DLD1 (cell line): ENCODE data around the gene HOXB4.

Source experiments
- in situ Hi-C: cut with HindIII; loops from 2 replicates; pipeline ENCODE4 v1.10.0; 2017; ENCODE audit warnings: low sequenced_read_pairs

HOXB4 gene

GRCh38 chr17:48549914-48550501 is 28.1 kb downstream of the HOXB4 start:
- in situ Hi-C loops: no loop called here

GRCh38 chr17:48549281-48549630 is 28.9 kb downstream of the HOXB4 start:
- in situ Hi-C loops: no loop called here

- in situ Hi-C loops: no loop called here
Observed at GRCh38 chr17:48548523-48549280, 29.4 kb downstream of the HOXB4 start.

GRCh38 chr17:48547808-48548522 is 30.2 kb downstream of the HOXB4 start:
- in situ Hi-C loops: no loop called here

- in situ Hi-C loops: no loop called here
Observed at GRCh38 chr17:48546924-48547807, 31.0 kb downstream of the HOXB4 start.

- in situ Hi-C loops: no loop called here
Observed at GRCh38 chr17:48546137-48546923, 31.8 kb downstream of the HOXB4 start.

- in situ Hi-C loops: no loop called here
Observed at GRCh38 chr17:48545539-48545938, 32.6 kb downstream of the HOXB4 start.

GRCh38 chr17:48545022-48545375 is 33.2 kb downstream of the HOXB4 start, which contains the start of gene HOXB2:
Gene HOXB2 (minus strand): TSS chr17:48545109. CDS start chr17:48544911, 198 bp downstream.
- in situ Hi-C loops: no loop called here

- in situ Hi-C loops: no loop called here
Observed at GRCh38 chr17:48544349-48545021, 33.7 kb downstream of the HOXB4 start.

- in situ Hi-C loops: no loop called here
Observed at GRCh38 chr17:48543854-48544348, 34.2 kb downstream of the HOXB4 start.

GRCh38 chr17:48543107-48543853 is 34.9 kb downstream of the HOXB4 start:
- in situ Hi-C loops: no loop called here

GRCh38 chr17:48542698-48543106 is 35.4 kb downstream of the HOXB4 start:
- in situ Hi-C loops: no loop called here

GRCh38 chr17:48542114-48542656 is 36.0 kb downstream of the HOXB4 start:
- in situ Hi-C loops: no loop called here

GRCh38 chr17:48541577-48542113 is 36.5 kb downstream of the HOXB4 start:
- in situ Hi-C loops: no loop called here

GRCh38 chr17:48541036-48541576 is 37.0 kb downstream of the HOXB4 start:
- in situ Hi-C loops: no loop called here

GRCh38 chr17:48540213-48540612 is 37.9 kb downstream of the HOXB4 start:
- in situ Hi-C loops: no loop called here

GRCh38 chr17:48539177-48539576 is 39.0 kb downstream of the HOXB4 start:
- in situ Hi-C loops: no loop called here

- in situ Hi-C loops: no loop called here
Observed at GRCh38 chr17:48537316-48537715, 40.8 kb downstream of the HOXB4 start.
